ENCODE results near the gene ADGRE3.
"Not testable (repeated sequence)": the region's sequence is repeated elsewhere in the genome, so short reads cannot be mapped to it uniquely, and the experiment has no call there.

Gene ADGRE3

DNA sequence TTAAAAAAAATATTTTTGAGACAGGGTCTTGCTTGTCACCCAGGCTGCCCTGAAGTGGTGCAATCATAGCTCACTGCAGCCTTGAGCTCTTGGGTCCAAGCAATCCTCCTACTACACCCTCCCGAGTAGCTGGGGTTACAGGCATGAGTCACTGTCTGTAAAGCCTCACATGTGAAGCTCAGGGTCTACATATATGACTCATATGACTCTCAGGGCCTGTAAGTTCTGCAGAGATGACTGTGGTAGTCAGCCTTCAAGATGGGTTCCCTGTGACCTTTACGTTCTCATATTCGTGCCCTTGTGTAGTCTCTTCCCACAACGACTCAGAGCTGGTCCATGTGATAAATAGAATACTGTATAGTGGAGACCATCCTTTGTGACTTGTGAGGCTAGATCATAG is 85.2 kb downstream of the ADGRE3 start:
- not testable (repeated sequence) for DNase-seq

DNA sequence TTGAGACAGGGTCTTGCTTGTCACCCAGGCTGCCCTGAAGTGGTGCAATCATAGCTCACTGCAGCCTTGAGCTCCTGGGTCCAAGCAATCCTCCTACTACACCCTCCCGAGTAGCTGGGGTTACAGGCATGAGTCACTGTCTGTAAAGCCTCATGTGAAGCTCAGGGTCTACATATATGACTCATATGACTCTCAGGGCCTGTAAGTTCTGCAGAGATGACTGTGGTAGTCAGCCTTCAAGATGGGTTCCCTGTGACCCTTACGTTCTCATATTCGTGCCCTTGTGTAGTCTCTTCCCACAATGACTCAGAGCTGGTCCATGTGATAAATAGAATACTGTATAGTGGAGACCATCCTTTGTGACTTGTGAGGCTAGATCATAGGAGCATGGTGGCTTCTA is 89.5 kb downstream of the ADGRE3 start:
- not testable (repeated sequence) for DNase-seq

DNA sequence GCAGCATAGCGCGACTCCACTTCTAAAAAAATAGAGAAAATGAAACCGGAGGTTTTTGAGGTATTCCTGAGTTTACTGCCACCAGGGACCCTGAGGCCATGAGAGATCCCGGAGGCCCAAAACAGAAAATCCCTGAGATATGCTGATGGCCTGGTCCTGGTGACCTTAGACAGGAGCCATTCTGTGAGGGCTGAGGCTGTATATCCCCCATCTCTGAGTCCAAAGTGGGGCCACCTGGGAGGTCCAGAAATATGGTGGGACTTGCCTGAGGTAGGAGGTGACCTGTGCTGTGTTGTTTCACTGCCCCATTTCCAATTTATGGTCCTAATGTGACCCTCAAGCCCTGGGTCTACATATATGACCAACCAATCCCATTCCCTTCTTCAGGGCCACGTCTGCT is 90.3 kb downstream of the ADGRE3 start:
- DNase-seq: not testable (repeated sequence)

DNA sequence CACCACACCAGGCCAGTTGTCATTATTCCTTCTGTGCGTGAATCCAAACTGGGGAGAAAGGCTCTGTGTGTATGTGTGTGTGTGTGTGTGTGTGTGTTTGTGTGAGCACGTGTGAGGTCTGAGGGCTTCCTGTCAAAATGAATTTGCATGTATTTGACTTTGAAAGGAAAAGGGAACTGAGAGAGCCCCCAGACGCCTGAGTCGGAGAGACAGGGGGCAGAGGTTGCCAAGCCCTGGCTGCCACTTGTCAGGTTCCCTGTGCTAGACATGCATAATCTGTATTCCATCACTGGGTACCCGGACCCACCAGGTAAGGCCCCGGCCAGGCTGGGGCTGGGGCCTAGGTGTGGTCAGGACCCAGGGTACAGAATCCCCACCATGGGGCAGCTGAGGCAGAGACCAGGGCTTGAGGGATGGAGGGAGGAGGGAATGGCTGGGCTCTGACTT is 91.7 kb downstream of the ADGRE3 start, which contains the start of gene CLEC17A:
TSS of gene CLEC17A (plus strand) at position 191 of the 447 bp plus-strand sequence. CDS start at position 268, 77 bp downstream.
- no peak for DNase-seq

DNA sequence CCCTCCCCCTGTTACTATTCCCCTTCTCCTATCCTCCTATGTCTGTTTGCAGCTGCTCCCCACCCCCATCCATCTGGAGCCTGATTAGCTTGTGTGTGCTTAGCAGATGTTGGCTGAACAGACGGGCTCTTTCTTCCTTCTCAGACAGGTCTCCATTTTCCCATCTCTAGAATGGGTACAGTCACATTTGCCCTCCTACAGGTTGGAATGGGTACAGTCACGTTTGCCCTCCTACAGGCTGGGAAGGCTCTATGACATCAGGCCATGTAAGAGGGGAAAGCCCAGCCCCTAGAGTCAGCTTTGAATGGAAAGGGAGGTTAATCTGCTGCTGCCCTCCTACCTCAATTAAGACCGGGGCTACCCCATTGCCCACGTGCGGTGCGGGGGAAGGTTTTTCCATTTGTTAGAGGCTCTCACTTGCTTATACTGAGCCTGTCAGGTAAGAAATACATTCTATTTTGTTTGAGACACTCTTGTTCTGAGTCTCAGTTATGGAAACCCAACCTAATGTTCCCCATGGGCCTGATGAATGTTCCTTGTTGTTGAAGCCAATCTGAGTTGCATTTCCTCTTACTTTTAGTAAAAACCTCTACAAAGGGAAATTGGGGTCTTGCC is 93.9 kb downstream of the ADGRE3 start:
- DNase-seq: no peak

DNA sequence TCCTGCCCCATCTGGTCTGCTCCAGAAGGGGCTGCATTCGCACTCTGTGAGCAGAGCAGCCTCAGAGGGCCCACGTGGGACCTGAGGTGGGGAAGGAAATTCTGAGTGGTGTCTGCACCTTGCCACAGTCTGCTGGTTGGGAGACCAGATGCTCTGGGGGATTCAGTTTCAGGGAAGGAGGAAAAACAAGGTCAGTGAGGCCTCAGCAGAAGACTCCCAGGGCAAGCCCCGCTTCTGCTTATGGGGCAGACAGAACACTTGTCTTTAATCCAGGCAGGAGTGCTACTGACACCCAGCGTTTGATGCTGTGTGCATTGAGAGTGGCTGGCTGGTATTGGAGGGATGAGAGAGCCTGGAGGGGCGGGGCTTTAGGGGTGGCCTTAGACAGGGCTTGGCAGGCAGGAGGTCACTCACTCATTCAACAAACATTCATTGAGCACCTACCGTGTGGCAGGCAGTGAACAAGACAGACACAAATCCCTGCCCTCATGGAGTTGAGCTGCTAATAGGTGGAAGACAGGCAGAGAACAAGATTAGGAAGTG is 96.7 kb downstream of the ADGRE3 start:
- DNase-seq: no peak

DNA sequence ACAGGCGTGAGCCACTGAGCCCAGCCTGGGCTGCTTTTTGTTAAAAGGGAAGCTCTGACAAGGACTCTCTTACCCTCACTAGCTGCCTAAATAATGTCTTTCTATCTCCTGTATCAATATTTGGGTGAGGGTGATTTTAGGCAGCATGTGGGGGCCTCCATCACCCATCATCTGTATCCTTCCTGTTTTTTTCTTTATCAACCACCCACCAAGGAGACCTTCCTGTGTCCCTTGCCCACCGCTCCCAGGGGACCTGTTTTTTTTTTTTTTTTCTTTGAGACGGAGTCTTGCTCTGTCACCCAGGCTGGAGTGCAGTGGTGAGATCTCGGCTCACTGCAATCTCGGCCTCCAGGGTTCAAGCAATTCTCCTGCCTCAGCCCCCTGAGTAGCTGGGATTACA is 97.4 kb downstream of the ADGRE3 start:
- DNase-seq: no peak

DNA sequence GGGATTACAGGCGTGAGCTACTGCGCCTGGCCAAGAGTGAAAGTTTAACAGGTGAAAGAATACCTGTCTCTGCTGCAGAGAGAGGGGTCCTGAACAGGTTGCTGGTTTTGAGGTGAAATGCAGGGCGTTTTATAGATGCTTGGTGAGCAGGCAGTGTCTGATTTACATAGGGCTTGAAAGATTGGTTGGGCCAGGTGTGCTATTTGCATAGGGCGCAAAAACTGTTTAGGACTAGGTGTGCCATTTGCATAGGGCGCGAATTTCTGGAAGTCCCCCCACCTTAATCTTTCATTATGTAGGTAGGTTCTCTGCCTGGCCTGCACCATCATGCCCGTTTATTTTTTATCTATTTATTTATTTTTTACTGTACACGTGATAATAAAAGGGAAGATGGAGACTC is 98.3 kb downstream of the ADGRE3 start:
- no peak for DNase-seq

DNA sequence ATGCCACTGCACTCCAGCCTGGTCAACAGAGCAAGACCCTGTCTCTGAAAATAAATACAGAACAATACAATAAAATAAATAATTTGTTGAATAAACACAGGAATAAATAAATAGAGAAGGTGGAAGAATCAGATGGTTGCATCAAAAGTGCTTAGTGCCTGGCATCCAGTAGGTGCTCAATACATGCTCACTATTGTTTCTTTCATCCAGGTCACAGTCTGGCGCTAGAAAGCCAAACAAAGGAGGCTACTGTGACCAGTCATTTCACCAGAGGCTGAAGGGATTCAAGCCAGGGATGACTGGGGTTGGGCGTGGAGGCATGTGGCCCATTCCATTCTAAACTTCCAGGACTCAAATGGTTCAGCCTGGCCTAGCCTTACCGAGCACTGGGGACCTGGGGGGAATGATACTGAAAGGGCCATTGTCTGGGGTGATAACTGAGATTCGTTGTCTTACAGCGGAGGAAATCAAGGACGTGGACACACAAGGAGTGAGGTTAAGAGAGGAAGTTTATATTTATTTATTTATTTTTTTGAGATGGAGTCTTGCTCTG is 99.1 kb downstream of the ADGRE3 start:
- DNase-seq: no peak

DNA sequence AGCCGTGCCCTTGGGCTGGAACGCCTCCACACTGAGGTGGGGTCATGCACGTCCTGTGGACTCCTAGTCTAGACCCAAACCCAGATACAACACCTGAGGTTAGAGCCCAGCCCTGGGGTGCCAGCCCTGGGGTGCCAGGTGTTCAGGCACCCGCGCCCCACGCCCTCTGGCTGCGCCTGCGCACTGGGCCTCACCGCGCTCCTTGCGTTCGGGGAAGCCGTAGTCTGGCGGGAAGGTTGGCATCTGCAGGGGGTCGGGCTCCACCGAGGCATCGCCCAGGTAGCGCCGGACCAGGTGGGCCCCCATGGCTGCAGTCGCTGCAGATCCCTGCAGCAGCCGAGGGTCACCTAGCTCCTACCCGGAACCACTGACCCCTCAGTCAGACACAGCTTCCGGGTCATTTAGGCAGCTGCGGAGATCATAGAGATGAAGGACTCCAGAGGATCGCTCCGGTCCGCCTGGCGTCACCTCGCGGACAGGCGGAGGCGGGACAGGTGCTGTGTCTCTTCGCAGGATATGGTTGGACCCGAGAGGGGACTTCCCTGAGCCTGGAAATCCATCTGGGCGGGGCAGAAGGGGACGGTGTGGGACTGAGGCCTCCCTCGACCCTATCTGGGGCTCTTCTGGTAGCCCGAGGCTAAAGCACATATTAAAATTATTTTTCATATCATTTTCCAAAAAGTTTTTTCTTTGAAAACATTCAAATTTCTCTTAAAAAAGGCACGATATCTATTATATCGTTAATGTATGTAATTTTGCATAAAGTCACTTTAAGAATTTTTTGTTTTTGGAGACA is 102.8 kb downstream of the ADGRE3 start, which contains the start of gene NDUFB7:
TSS of gene NDUFB7 (minus strand) at position 372 of the 796 bp plus-strand sequence. CDS start at position 306, 66 bp downstream.
- DNase-seq: peak; percentile 76

DNA sequence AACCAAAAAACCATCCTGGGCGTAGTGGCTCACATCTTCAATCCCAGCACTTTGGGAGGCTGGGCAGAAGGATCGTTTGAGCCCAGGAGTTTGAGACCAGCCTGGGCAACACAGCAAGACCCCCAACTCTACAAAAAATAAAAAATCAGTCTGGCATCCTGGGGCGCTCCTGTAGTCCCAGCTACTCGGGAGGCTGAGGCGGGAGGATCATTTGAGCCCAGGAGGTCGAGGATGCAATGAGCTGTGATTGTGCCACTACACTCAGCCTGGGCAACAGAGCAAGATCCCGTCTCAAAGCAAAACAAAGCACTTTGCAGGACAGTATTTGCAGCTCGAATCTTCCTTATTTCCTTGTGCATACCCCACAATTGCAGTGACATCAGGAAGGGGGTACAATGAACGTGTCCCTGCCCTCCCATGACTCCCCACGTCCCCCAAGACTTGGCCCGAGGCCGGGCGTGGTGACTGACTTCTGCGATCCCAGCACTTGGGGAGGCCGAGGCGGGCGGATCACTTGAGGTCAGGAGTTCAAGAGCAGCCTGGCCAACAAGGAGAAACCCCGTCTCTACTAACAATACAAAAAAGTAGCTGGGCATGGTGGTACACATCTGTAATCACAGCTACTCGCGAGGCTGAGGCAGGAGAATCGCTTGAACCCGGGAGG is 103.6 kb downstream of the ADGRE3 start:
- DNase-seq: no peak

Measured in NCI-H1048 (cell line).